ENCODE measurements around the gene GPR183.

GPR183 gene

GRCh38 chr13:99353836-99354235, 46.6 kb upstream of the GPR183 start:
- TF ChIP-seq POLR2AphosphoS5 (IDR thresholded peaks at IDR 0.05; ENCODE audit: low read depth, low read length): no peak
- no peak for TF ChIP-seq SIN3A (IDR thresholded peaks at IDR 0.05; ENCODE audit: borderline replicate concordance, insufficient read depth, low read length)
- no peak for TF ChIP-seq TAF1 (IDR thresholded peaks at IDR 0.05; ENCODE audit: borderline replicate concordance, insufficient read depth, low read length)
- TF ChIP-seq FOXP2 (optimal IDR thresholded peaks at IDR 0.05; ENCODE audit: borderline replicate concordance, extremely low read depth, extremely low read length, insufficient read depth): no peak

- TF ChIP-seq FOXP2 (optimal IDR thresholded peaks at IDR 0.05; ENCODE audit: borderline replicate concordance, extremely low read depth, extremely low read length, insufficient read depth): no peak
- no peak for TF ChIP-seq REST (IDR thresholded peaks at IDR 0.05; ENCODE audit: insufficient read depth in 1 of 2, low read depth in 2 of 2, low read length in 2 of 2)
- no peak for TF ChIP-seq SIN3A (IDR thresholded peaks at IDR 0.05; ENCODE audit: borderline replicate concordance, insufficient read depth, low read length)
- no peak for TF ChIP-seq TAF1 (IDR thresholded peaks at IDR 0.05; ENCODE audit: borderline replicate concordance, insufficient read depth, low read length)
- no peak for TF ChIP-seq POLR2AphosphoS5 (IDR thresholded peaks at IDR 0.05; ENCODE audit: low read depth, low read length)
Observed at GRCh38 chr13:99353246-99353600, 46.0 kb upstream of the GPR183 start.

DNA sequence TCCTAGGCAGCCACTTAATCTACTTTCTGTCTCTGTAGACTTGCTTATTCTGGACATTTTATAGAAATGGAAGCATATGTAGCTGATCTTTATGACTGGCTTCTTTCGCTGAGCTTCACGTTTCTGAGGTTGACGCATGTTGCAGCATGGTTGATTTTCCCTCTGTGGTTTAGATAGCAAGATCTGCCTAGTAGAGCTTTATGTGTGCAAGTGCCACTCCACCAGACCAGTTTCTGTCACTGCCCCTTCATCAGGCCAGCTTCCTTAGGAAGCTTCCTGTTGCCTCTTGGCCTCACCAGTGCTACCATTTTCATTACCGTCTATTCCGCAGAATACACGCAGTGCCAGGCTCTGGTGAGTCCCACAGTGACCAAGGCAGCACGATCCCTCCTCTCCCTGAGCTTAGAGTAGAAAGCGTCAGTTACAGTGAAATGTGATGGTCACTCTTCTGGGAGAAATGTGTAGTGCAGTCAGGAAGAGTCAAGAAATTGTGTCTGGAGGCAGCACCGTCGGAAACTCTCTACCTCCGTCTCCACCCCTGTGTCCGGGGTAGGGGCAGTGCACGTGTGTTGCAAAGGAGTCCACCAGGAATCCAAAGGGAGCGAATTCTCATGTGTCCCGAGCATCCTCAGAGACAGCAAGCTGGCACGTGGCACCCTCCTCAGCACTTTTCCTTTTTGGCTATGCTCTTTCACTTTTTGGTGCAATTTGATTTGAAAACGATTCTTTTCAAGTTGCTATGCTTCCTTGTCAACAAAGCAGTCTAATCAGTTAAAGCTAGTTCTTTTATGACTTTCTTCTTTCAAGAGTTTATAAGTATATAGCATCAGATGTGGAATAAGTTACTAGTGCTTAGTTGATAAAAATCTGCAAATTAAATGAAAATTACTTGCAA, 45.4 kb upstream of the GPR183 start:
- TF ChIP-seq FOXP2 (optimal IDR thresholded peaks at IDR 0.05; ENCODE audit: borderline replicate concordance, extremely low read depth, extremely low read length, insufficient read depth): no peak
- no peak for TF ChIP-seq REST (IDR thresholded peaks at IDR 0.05; ENCODE audit: insufficient read depth in 1 of 2, low read depth in 2 of 2, low read length in 2 of 2)
- no peak for TF ChIP-seq SIN3A (IDR thresholded peaks at IDR 0.05; ENCODE audit: borderline replicate concordance, insufficient read depth, low read length)
- TF ChIP-seq TAF1 (IDR thresholded peaks at IDR 0.05; ENCODE audit: borderline replicate concordance, insufficient read depth, low read length): no peak
- no peak for TF ChIP-seq POLR2AphosphoS5 (IDR thresholded peaks at IDR 0.05; ENCODE audit: low read depth, low read length)

- TF ChIP-seq TAF1 (IDR thresholded peaks at IDR 0.05; ENCODE audit: borderline replicate concordance, insufficient read depth, low read length) (no peak), FOXP2 (optimal IDR thresholded peaks at IDR 0.05; ENCODE audit: borderline replicate concordance, extremely low read depth, extremely low read length, insufficient read depth) (no peak), REST (IDR thresholded peaks at IDR 0.05; ENCODE audit: insufficient read depth in 1 of 2, low read depth in 2 of 2, low read length in 2 of 2) (no peak), POLR2AphosphoS5 (IDR thresholded peaks at IDR 0.05; ENCODE audit: low read depth, low read length) (no peak), SIN3A (IDR thresholded peaks at IDR 0.05; ENCODE audit: borderline replicate concordance, insufficient read depth, low read length) (no peak)
Observed at GRCh38 chr13:99351772-99352171, 44.6 kb upstream of the GPR183 start.

DNA sequence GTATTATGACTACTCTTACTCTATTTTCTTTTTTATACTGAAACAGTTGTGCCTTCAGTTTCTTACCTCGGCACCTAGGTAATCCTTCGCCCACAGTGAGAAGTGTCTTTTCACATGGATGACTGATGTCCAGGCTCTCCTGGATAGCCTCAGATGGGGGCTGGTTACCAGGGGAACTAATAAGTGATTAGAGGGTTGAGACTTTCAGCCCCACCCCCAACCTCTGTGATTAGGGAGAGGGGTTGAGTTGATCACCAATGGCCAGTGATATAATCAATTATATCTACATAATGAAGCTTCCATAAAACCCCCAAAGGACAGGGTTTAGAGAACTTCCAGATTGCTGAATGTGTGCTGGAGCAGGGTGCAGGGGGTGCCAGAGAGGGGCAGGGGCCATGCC, 43.0 kb upstream of the GPR183 start:
- no peak for TF ChIP-seq POLR2AphosphoS5 (IDR thresholded peaks at IDR 0.05; ENCODE audit: low read depth, low read length)
- TF ChIP-seq REST (IDR thresholded peaks at IDR 0.05; ENCODE audit: insufficient read depth in 1 of 2, low read depth in 2 of 2, low read length in 2 of 2): no peak
- no peak for TF ChIP-seq TAF1 (IDR thresholded peaks at IDR 0.05; ENCODE audit: borderline replicate concordance, insufficient read depth, low read length)
- no peak for TF ChIP-seq SIN3A (IDR thresholded peaks at IDR 0.05; ENCODE audit: borderline replicate concordance, insufficient read depth, low read length)
- no peak for TF ChIP-seq FOXP2 (optimal IDR thresholded peaks at IDR 0.05; ENCODE audit: borderline replicate concordance, extremely low read depth, extremely low read length, insufficient read depth)

All from PFSK-1 (cell line).